HG03442 (cell line): ENCODE data around the gene HTT-AS.
"Not testable (repeated sequence)": the region's sequence is repeated elsewhere in the genome, so short reads cannot be mapped to it uniquely, and the experiment has no call there.

Source experiments
- ATAC-seq: cut with Tn5 transposase; IDR thresholded peaks from one replicate; pipeline ENCODE4 v1.9.1; 2021; ENCODE audit warnings: mild to moderate bottlenecking, moderate library complexity; ENCODE audit not compliant: unreplicated experiment

The HTT-AS gene

DNA sequence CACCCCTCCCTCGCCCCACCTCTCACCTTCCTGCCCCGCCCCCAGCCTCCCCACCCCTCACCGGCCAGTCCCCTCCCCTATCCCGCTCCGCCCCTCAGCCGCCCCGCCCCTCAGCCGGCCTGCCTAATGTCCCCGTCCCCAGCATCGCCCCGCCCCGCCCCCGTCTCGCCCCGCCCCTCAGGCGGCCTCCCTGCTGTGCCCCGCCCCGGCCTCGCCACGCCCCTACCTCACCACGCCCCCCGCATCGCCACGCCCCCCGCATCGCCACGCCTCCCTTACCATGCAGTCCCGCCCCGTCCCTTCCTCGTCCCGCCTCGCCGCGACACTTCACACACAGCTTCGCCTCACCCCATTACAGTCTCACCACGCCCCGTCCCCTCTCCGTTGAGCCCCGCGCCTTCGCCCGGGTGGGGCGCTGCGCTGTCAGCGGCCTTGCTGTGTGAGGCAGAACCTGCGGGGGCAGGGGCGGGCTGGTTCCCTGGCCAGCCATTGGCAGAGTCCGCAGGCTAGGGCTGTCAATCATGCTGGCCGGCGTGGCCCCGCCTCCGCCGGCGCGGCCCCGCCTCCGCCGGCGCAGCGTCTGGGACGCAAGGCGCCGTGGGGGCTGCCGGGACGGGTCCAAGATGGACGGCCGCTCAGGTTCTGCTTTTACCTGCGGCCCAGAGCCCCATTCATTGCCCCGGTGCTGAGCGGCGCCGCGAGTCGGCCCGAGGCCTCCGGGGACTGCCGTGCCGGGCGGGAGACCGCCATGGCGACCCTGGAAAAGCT is at the start of gene HTT-AS, which contains the start of gene HTT:
Gene HTT-AS (minus strand): TSS at position 461 of the 768 bp plus-strand sequence.
Gene HTT (plus strand): TSS at position 604 of the 768 bp plus-strand sequence. CDS start 145 bp downstream, at position 749.
- peak; percentile 68 for ATAC-seq

GRCh38 chr4:3123181-3123671 is 48.9 kb upstream of the HTT-AS start:
- no peak for ATAC-seq

DNA sequence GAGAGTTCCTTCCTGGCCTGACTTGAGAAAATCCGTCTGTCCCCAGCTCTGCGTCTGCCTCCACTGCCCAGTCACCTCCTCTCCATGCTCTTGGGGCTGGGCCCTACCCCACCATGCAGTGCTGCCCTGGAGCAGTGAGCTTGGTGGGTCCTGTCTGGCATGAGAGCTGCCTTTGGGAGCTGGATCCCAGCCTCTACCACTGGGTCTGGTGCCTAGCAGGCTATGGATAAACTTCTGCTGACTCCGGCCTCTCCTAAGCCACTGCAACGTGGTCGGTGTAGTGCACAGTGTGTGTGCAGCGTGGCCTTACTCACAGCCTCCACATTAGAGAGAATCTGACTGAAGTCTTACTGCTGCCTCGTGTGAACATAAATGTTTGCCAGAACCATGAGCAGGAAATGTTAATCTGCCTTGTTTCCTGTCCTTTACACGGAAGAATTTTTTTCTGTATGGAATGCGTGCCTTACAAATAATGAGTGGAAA is 47.8 kb upstream of the HTT-AS start:
- no peak for ATAC-seq

GRCh38 chr4:3121596-3121995 is 47.3 kb upstream of the HTT-AS start:
- no peak for ATAC-seq

- no peak for ATAC-seq
These were observed 46.8 kb upstream of the HTT-AS start for GRCh38 chr4:3121110-3121509.

DNA sequence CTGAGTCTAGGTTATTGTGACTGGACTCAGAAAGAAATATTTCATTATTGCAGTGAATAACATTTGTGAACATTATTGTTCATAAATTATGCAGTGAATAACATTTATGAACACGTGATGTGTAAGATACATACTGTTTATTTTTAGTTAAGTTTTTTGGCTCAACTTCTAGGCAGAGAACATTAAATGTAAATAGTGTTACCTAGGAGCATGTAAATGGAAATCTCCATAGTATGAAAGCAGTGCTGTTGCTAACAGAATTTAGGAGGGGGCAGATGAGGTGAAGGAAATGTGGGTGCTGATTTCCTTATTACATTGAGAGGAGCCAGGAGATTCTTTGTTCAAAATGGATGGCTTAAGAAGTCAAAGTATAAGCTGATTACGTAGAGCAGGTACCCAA is 45.1 kb upstream of the HTT-AS start:
- ATAC-seq, result no peak

DNA sequence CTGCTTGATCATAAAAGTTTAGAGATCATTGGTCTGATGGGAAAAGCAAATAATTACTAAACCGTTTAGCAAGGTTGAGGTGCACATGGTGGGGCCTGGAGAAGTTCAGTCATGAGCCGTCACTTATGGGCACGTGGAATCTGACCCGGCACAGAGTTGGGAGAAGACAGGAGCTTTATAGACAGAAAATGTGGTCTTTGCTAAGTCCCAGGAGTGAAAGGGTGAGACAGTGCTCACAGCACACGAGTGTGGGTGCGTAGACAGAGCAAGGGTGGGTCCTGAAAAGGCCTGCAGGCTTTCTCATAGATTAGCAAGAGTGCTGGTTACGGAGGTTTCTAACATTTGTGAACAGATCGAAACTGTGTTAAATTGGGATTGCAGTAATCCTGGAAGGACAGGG is 44.0 kb upstream of the HTT-AS start:
- no peak for ATAC-seq

DNA sequence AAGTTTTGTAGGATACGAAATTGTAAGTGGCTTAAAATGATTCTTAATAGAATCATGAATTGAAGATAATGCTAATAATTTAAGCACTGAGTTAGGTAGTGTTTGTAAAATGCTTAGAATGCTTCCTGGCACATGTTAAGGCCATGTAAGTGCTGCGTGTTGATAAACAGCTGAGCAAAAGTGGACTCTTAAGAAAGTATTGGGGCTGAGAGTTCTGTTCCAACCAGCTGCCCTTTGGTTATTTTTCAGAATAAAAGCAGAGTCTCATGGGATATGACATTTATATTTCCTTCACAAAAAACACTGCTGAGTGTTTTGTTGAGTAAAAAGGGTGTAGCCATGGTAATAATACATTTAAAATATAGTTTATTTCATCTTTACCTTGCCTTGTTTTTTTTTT is 42.6 kb upstream of the HTT-AS start:
- ATAC-seq, result no peak

- no peak for ATAC-seq
These were observed 41.4 kb upstream of the HTT-AS start for GRCh38 chr4:3115637-3116270.

GRCh38 chr4:3114377-3114776 is 40.0 kb upstream of the HTT-AS start:
- no peak for ATAC-seq

- no peak for ATAC-seq
These were observed 38.5 kb upstream of the HTT-AS start for GRCh38 chr4:3112609-3113469.

DNA sequence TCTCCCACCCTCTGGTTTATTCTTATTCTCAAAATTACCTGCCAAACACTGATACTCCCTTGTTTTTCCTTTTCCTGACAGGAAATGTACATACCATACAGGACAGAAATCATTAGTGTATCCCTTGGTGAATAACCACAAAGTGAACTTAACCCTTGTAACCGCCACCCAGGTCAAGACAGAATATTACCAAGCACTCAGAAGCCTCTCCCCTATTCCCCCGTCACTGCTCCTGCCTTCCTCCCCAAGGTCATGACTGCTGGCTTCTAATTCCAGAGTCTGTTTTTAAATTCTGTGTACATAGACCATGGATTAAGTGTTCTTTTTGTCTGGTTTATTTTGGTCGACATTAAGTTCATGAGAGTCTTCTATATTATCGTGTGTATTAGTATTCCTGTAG is 37.9 kb upstream of the HTT-AS start:
- no peak for ATAC-seq

DNA sequence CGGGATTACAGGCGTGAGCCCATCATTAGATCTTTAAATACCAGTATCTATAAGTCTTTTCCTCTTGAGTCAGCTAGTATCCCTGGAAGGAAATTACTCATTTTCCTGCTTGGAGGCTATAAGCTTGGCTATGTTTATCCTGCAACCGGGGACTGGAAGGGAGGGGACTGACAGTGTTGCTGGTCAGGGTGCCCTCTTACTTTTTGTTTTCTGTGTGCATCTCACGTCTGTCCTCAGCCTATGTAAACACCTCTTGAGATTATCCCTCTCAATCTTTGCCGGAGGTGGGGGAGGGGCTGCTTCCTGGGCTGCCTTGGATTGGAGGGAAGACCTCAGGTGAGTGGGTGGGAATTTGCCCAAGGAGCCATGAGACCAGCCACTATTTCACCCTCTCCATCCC is 37.1 kb upstream of the HTT-AS start:
- no peak for ATAC-seq

DNA sequence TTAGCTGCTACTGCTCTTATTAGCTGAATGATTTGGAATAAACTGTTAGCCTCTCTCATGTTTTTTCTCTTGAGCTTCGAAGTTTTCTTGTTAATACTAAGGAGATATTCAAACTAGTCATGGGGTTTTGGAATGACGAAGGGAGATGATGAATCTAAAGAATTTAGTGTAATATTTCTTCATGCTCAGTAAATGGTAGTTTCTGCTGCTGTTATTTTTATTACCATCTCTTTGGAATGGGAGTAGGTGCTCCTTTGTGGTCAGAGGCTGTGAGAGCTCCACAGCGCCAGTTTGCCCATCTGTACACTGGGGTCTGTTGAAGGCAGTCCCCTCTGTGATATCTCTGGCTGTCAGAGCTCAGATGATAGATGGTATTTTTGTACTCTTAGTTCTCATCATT is 33.9 kb upstream of the HTT-AS start:
- ATAC-seq, result no peak

DNA sequence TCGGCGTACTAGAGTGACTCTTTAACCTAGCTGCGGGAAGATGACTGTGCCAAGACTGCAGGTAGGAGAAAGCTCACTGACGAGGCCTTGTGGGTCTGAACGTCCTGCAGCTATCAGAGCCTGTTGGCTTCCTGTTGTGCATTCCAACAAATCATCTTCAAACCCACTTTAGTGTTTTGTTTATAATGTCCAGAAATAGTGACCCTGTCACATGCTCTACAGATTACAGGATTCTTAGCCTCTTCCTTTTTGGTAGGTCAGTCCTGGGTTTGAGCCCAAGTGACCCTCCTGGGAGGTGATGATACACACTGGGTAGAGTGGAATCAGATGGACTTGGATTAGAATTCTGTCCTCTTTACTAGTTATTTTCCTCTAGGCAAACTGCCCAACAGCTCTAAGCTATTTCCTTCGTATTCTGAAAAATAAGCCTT is 33.4 kb upstream of the HTT-AS start:
- no peak for ATAC-seq

- no peak for ATAC-seq
These were observed 32.9 kb upstream of the HTT-AS start for GRCh38 chr4:3107271-3107670.

DNA sequence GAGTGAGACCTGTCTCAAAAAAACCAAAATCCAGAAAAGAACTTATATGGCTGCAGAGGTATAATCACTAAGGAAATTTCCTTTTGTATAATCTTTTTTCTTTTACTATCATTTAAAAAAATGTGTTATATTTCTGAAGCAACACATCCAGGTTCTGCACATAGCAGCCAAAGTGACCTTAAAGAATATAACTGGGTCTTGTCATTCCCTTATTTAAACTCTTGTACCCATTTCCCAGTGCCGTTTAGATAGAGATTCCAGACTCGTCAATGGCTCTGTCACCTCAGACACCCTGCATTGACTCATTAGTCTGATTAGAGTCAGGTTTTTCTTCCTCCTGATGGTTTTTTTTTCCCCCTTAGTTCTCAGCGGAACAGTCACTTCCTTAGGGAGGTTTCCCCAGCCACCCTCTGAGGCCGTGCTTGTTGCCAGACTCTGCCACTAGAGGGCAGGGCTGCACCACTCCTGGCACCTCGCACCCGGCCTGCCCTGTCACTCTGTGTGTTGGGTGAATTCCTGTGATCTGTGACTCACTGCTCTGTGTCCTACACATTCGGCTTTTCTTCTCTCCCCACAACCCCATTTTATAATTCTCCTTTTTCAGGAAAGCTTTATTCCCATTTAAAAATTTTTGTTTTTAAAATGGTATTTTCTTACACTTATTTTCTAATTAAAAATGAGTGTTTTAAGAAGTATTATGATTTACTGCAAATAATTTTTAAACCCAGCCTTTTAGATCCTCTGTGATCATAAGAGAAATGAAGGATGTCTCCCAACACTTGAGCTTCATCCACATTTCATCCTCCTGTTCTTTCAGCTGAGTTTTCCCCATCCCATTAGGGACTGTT is 32.2 kb upstream of the HTT-AS start:
- peak; percentile 95 for ATAC-seq

DNA sequence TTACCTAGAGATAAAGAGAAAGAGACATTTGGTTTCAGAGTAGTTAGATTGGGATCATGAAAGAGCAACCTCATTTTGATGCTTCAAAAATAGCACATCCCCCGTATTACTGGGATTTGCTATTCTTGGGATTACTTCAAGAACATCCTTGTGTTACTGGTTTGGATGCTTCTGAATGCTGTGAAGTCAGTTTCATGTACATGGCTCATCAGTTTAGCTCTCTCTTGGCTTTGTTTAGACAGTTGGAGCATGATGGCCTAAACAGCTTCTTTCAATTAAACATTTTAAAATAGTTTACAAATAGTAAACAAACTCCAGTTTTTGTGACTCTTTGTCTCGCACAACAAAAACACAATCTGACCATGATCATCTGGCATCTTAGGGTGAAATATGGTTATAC is 24.0 kb upstream of the HTT-AS start:
- no peak for ATAC-seq

DNA sequence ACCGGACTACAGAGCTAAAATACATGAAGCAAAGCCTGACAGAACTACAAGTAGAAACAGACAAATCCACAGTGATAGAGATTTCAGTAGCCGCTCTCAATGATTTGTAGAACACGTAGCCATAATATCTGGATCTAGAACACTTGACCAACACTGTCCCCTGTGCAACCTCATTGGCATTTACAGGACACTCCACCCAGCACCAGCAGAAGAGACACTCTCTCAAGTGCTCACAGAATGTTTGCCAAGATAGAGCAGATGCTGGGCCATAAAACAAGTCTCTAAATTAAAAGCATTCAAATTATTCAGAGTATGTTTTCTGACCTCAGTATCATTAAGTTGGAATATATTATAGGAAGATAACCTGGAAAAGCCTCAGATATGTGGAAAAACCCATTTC is 21.9 kb upstream of the HTT-AS start:
- ATAC-seq, result no peak

GRCh38 chr4:3094701-3095100 is 20.4 kb upstream of the HTT-AS start:
- not testable (repeated sequence) for ATAC-seq
